GM23338 (cell line): ENCODE measurements around the gene PCDHA10. TPM values are rescaled to one million over a fixed set of nuclear protein-coding genes. Genes with fewer than 3 reads are reported as not detected.
A peak's percentile ranks its signal among the peaks of the same experiment; 100 is the strongest.
"Not testable (repeated sequence)": the region's sequence is repeated elsewhere in the genome, so short reads cannot be mapped to it uniquely, and the experiment has no call there.

Experiments
- ATAC-seq: fragments of 200-7000 bp; cut with Tn5 transposase; 3 replicates; pipeline ENCODE4 v1.9.1; 2020
- DNase-seq: peaks from one replicate; pipeline ENCODE4 v3.0.0-alpha.2; 2015; ENCODE audit warnings: low spot score
- H2AFZ ChIP-seq: fragments of 200-600 bp; sonication (generic); 2 replicates; pipeline ENCODE4 v1.8.0; 2016; ENCODE audit warnings: antibody characterized with exemption, mild to moderate bottlenecking, moderate library complexity
- H3F3A ChIP-seq: fragments of 200-600 bp; sonication (generic); replicated peaks from 2 replicates; pipeline ENCODE4 v1.8.0; 2017; ENCODE audit warnings: antibody characterized with exemption, mixed run types, low read depth
- H3K27ac ChIP-seq: fragments of 200-600 bp; sonication (generic); 2 replicates; pipeline ENCODE4 v1.6.1; 2016; ENCODE audit warnings: low read depth
- H3K27me3 ChIP-seq: fragments of 200-600 bp; sonication (generic); 2 replicates; pipeline ENCODE4 v1.8.0; 2016; ENCODE audit warnings: mild to moderate bottlenecking, mixed run types, moderate library complexity; ENCODE audit not compliant: insufficient read depth
- H3K36me3 ChIP-seq: fragments of 200-600 bp; sonication (generic); 2 replicates; pipeline ENCODE4 v1.8.0; 2016; ENCODE audit warnings: mild to moderate bottlenecking; ENCODE audit not compliant: insufficient read depth
- H3K4me1 ChIP-seq: fragments of 200-600 bp; sonication (generic); 2 replicates; pipeline ENCODE4 v1.8.0; 2016; ENCODE audit warnings: mild to moderate bottlenecking, moderate library complexity; ENCODE audit not compliant: insufficient read depth
- H3K4me2 ChIP-seq: fragments of 200-600 bp; sonication (generic); 2 replicates; pipeline ENCODE4 v1.7.1; 2017; ENCODE audit warnings: mixed run types
- H3K4me3 ChIP-seq: fragments of 200-600 bp; sonication (generic); 2 replicates; pipeline ENCODE4 v1.6.1; 2016; ENCODE audit warnings: mixed run types
- H3K79me2 ChIP-seq: fragments of 200-600 bp; sonication (generic); replicated peaks from 2 replicates; pipeline ENCODE4 v1.8.0; 2017; ENCODE audit warnings: mild to moderate bottlenecking; ENCODE audit not compliant: insufficient read depth
- H3K9me2 ChIP-seq: fragments of 200-600 bp; sonication (generic); 2 replicates; pipeline ENCODE4 v1.8.0; 2017; ENCODE audit not compliant: insufficient read depth
- H4K20me1 ChIP-seq: fragments of 200-600 bp; sonication (generic); replicated peaks from 2 replicates; pipeline ENCODE4 v1.8.0; 2017; ENCODE audit warnings: mild to moderate bottlenecking; ENCODE audit not compliant: insufficient read depth
- H3K27ac Mint-ChIP-seq: 2 replicates; pipeline ENCODE4 v1.8.0; 2020; ENCODE audit warnings: inconsistent platforms, mild to moderate bottlenecking, moderate library complexity, mixed read lengths
- H3K27me3 Mint-ChIP-seq: 3 replicates; pipeline ENCODE4 v1.8.0; 2022; ENCODE audit warnings: low read depth, mild to moderate bottlenecking, moderate library complexity, mixed read lengths, inconsistent platforms; ENCODE audit not compliant: insufficient read depth, poor library complexity
- H3K36me3 Mint-ChIP-seq: 3 replicates; pipeline ENCODE4 v1.8.0; 2021; ENCODE audit warnings: low read depth, mild to moderate bottlenecking, inconsistent platforms, moderate library complexity, mixed read lengths
- H3K4me1 Mint-ChIP-seq: 3 replicates; pipeline ENCODE4 v1.8.0; 2020; ENCODE audit warnings: mild to moderate bottlenecking, inconsistent platforms, mixed read lengths
- H3K4me3 Mint-ChIP-seq: 3 replicates; pipeline ENCODE4 v1.8.0; 2021; ENCODE audit warnings: moderate library complexity, mild to moderate bottlenecking, inconsistent platforms, mixed read lengths
- H3K9me3 Mint-ChIP-seq: 3 replicates; pipeline ENCODE4 v1.8.0; 2020; ENCODE audit warnings: moderate library complexity, mild to moderate bottlenecking, inconsistent platforms, mixed read lengths
- EZH2phosphoT487 ChIP-seq: fragments of 200-600 bp; sonication (generic); IDR thresholded peaks from one replicate; pipeline ENCODE4 v1.8.1; 2018; ENCODE audit warnings: antibody characterized with exemption; ENCODE audit not compliant: unreplicated experiment
- JUNB ChIP-seq: IDR thresholded peaks from one replicate; pipeline ENCODE4 v1.6.1; 2016; ENCODE audit warnings: antibody characterized with exemption; ENCODE audit not compliant: unreplicated experiment
- NANOG ChIP-seq: IDR thresholded peaks from 2 replicates; pipeline ENCODE4 v1.6.1; 2016; ENCODE audit warnings: antibody characterized with exemption, borderline replicate concordance
- POLR2AphosphoS5 ChIP-seq: IDR thresholded peaks from 2 replicates; pipeline ENCODE4 v1.6.1; 2016; ENCODE audit warnings: antibody characterized with exemption, low read depth
- ZNF114 ChIP-seq: fragments of 250-450 bp; sonication (Bioruptor Pico); IDR thresholded peaks from 2 replicates; pipeline ENCODE4 v1.5.0; 2020; ENCODE audit warnings: mild to moderate bottlenecking, moderate library complexity
- long read RNA-seq: library from polyadenylated mRNA; unstranded; transcript quantifications from one replicate; pipeline ENCODE4 v2.0.0, GENCODE V29; 2020; ENCODE audit not compliant: unreplicated experiment
- polyA plus RNA-seq: library from polyadenylated mRNA; unstranded; fragments of >200 nt; fragmentation: Nextera tagmentation; extraction: Ambion mirVana; gene quantifications from 2 replicates; pipeline ENCODE4 v1.2.1, GENCODE V29; 2016
- total RNA-seq: library from RNA; depleted of rRNA; stranded (reverse); fragments of >200 nt; shearing (Covaris generic); gene quantifications from 2 replicates; pipeline ENCODE4 v1.2.3, GENCODE V29; 2014; rRNA removed
- TF ChIP-seq, protein P1 (sequence below), 2 experiments: fragments of 200-600 bp in 1 of 2; sonication (generic) in 1 of 2; conservative IDR thresholded peaks; 2 replicates each; pipeline versions ENCODE4 v1.5.1 to v1.6.1; 2016 to 2017; ENCODE audit warnings: antibody characterized with exemption in 2 of 2, low read depth in 2 of 2, mild to moderate bottlenecking in 2 of 2, moderate library complexity in 1 of 2

PCDHA10 gene, protein sequence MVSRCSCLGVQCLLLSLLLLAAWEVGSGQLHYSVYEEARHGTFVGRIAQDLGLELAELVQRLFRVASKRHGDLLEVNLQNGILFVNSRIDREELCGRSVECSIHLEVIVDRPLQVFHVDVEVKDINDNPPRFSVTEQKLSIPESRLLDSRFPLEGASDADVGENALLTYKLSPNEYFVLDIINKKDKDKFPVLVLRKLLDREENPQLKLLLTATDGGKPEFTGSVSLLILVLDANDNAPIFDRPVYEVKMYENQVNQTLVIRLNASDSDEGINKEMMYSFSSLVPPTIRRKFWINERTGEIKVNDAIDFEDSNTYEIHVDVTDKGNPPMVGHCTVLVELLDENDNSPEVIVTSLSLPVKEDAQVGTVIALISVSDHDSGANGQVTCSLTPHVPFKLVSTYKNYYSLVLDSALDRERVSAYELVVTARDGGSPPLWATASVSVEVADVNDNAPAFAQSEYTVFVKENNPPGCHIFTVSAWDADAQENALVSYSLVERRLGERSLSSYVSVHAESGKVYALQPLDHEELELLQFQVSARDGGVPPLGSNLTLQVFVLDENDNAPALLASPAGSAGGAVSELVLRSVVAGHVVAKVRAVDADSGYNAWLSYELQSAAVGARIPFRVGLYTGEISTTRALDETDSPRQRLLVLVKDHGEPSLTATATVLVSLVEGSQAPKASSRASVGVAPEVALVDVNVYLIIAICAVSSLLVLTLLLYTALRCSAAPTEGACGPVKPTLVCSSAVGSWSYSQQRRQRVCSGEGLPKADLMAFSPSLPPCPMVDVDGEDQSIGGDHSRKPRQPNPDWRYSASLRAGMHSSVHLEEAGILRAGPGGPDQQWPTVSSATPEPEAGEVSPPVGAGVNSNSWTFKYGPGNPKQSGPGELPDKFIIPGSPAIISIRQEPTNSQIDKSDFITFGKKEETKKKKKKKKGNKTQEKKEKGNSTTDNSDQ
- 11.6 and 12.2 TPM in 2 replicates for total RNA-seq
- 3.9 and 4.1 TPM in 2 replicates for polyA plus RNA-seq
- long read RNA-seq = 0 reads

DNA sequence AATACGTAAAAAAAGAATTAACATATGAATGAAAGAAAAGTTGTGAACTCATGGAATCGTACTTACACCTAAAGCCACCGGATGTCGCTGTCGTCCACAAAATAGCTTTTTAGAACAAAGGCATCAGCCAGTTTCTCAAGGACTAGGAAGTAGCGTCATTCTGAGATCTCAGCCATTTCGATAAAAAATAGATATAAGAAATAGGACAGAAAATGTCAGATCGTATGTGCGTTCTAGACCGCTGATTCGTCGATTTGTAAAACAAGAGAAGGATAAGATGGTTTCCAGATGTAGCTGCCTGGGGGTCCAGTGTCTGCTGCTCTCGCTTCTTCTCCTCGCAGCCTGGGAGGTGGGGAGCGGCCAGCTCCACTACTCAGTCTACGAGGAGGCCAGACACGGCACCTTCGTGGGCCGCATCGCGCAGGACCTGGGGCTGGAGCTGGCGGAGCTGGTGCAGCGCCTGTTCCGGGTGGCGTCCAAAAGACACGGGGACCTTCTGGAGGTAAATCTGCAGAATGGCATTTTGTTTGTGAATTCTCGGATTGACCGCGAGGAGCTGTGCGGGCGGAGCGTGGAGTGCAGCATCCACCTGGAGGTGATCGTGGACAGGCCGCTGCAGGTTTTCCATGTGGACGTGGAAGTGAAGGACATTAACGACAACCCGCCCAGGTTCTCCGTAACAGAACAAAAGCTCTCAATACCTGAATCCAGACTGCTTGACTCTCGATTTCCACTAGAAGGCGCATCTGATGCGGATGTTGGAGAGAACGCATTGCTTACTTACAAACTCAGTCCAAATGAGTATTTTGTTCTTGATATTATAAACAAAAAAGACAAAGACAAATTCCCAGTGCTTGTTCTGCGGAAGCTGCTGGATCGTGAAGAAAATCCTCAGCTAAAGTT lies at the start of gene PCDHA10:
Gene PCDHA10, plus strand, starts transcription at position 126 of the 903 bp plus-strand sequence. Its CDS starts 152 bp downstream, at position 278.
- peaks cover 15% of the 10 kb centered on the region for H3K79me2 ChIP-seq
- Mint-ChIP-seq H3K4me1 (peaks cover 7% of the 10 kb centered on the region; the same call in 2 of the 3 replicates), H3K9me3 (peaks cover 26% of the 10 kb centered on the region), H3K36me3 (peaks cover 37% of the 10 kb centered on the region), H3K4me3 (peak within 1 kb of the TSS; percentile 92), H3K27ac (peak within 1 kb of the TSS; percentile 96), H3K27me3 (peaks cover 5% of the 10 kb centered on the region)
- H3K9me2 ChIP-seq = no peaks in the 10 kb centered on the region
- TF ChIP-seq POLR2AphosphoS5 = peak; percentile 60
- no peak for TF ChIP-seq ZNF114 (CRISPR knock-in tag)
- TF ChIP-seq, protein P1, sequence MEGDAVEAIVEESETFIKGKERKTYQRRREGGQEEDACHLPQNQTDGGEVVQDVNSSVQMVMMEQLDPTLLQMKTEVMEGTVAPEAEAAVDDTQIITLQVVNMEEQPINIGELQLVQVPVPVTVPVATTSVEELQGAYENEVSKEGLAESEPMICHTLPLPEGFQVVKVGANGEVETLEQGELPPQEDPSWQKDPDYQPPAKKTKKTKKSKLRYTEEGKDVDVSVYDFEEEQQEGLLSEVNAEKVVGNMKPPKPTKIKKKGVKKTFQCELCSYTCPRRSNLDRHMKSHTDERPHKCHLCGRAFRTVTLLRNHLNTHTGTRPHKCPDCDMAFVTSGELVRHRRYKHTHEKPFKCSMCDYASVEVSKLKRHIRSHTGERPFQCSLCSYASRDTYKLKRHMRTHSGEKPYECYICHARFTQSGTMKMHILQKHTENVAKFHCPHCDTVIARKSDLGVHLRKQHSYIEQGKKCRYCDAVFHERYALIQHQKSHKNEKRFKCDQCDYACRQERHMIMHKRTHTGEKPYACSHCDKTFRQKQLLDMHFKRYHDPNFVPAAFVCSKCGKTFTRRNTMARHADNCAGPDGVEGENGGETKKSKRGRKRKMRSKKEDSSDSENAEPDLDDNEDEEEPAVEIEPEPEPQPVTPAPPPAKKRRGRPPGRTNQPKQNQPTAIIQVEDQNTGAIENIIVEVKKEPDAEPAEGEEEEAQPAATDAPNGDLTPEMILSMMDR (conservative IDR thresholded peaks at IDR 0.05; ENCODE audit: low read depth in 2 of 2) = peak; percentile 77 to 85
- no peaks in the 10 kb centered on the region for H3K27me3 ChIP-seq
- peak within 1 kb of the TSS; percentile 57 for H3K4me3 ChIP-seq
- ATAC-seq = peak; percentile 83
- no peaks in the 10 kb centered on the region for H3F3A ChIP-seq
- no peaks in the 10 kb centered on the region for H4K20me1 ChIP-seq
- peak; percentile 90 for DNase-seq
- H2AFZ ChIP-seq = 0 out of 2 replicates have a peak within 1 kb of the TSS, but pooled peaks have one; percentile 1
- H3K4me1 ChIP-seq = no peaks in the 10 kb centered on the region; the same call in 1 of the 2 replicates
- H3K27ac ChIP-seq = no peak within 1 kb of the TSS
- peak within 1 kb of the TSS; percentile 71 for H3K4me2 ChIP-seq
- H3K36me3 ChIP-seq = no peaks in the 10 kb centered on the region

DNA sequence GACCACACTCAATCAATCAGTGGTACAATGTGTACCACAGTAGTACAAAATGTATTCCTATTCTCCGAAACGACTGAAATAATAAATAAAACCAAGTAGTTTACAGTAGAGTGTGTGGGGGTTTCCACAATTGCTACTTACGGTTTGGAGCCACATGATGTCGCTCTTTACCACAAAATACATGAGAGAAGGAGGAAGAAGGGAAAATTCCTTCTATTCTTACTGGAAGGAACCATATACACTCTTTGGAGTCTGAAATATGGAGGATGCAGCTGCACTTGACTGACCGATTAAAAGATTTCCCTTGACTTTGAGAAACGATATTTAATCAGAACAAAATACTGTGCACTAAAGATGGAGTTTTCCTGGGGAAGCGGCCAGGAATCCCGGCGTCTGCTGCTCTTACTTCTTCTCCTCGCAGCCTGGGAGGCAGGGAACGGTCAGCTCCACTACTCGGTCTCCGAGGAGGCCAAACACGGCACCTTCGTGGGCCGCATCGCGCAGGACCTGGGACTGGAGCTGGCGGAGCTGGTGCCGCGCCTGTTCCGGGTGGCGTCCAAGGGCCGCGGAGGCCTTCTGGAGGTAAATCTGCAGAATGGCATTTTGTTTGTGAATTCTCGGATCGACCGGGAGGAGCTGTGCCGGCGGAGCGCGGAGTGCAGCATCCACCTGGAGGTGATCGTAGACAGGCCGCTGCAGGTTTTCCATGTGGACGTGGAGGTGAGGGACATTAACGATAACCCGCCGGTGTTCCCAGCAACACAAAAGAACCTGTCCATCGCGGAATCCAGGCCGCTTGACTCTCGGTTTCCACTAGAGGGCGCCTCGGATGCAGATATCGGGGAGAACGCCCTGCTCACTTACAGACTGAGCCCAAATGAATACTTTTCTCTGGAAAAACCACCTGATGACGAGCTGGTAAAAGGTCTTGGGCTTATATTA lies 48.6 kb upstream of the PCDHA10 start, which contains the start of gene PCDHA4:
Gene PCDHA4, plus strand, starts transcription at position 235 of the 942 bp plus-strand sequence.
- Histone ChIP-seq H3K79me2 (no peaks in the 10 kb centered on the region), H3F3A (no peaks in the 10 kb centered on the region), H3K4me3 (peak within 1 kb of the TSS; percentile 72), H3K27me3 (no peaks in the 10 kb centered on the region), H3K9me2 (no peaks in the 10 kb centered on the region), H3K4me2 (peak within 1 kb of the TSS; percentile 79), H2AFZ (peak within 1 kb of the TSS; percentile 90), H3K27ac (no peak within 1 kb of the TSS), H3K36me3 (no peaks in the 10 kb centered on the region), H3K4me1 (0 out of 2 replicates have a peak, but pooled peaks cover 3% of the 10 kb centered on the region), H4K20me1 (no peaks in the 10 kb centered on the region)
- Mint-ChIP-seq H3K9me3 (peaks cover 15% of the 10 kb centered on the region), H3K27me3 (no peaks in the 10 kb centered on the region), H3K36me3 (peaks cover 37% of the 10 kb centered on the region), H3K4me3 (peak within 1 kb of the TSS; percentile 93), H3K27ac (peak within 1 kb of the TSS; percentile 80), H3K4me1 (peaks cover 7% of the 10 kb centered on the region)
- DNase-seq = peak; percentile 88
- ATAC-seq = peak; percentile 95
- no peak for TF ChIP-seq ZNF114 (CRISPR knock-in tag)
- TF ChIP-seq, protein P1 (conservative IDR thresholded peaks at IDR 0.05; ENCODE audit: low read depth in 2 of 2) = peak; percentile 83 to 84
- no peak for TF ChIP-seq NANOG
- TF ChIP-seq JUNB = no peak
- TF ChIP-seq POLR2AphosphoS5 = peak; percentile 42; the same call in 1 of the 2 replicates
- no peak for TF ChIP-seq EZH2phosphoT487

DNA sequence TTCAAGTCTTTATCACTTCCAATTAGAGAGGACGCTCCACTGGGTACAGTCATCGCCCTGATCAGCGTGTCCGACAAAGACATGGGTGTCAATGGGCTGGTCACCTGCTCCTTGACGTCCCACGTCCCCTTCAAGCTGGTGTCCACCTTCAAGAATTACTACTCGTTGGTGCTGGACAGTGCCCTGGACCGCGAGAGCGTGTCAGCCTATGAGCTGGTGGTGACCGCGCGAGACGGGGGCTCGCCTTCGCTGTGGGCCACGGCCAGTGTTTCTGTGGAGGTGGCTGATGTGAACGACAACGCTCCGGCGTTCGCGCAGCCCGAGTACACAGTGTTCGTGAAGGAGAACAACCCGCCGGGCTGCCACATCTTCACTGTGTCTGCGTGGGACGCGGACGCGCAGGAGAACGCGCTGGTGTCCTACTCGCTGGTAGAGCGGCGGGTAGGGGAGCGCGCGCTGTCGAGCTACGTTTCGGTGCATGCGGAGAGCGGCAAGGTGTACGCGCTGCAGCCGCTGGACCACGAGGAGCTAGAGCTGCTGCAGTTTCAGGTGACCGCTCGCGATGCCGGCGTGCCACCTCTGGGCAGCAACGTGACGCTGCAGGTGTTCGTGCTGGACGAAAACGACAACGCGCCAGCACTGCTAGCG lies 47.3 kb upstream of the PCDHA10 start:
- H2AFZ ChIP-seq, H3K4me1 ChIP-seq, H3K27ac Mint-ChIP-seq, H3K4me3 ChIP-seq, H3K36me3 ChIP-seq, H3K9me2 ChIP-seq, H3K4me1 Mint-ChIP-seq, H3F3A ChIP-seq, DNase-seq, H3K27me3 ChIP-seq, H3K79me2 ChIP-seq, H3K27ac ChIP-seq, H3K27me3 Mint-ChIP-seq, H4K20me1 ChIP-seq, ATAC-seq: not testable (repeated sequence)
- H3K36me3 Mint-ChIP-seq = peaks cover 24% of the 10 kb centered on the region
- H3K4me2 ChIP-seq = peak overlapping the region; percentile 79; the same call in 1 of the 2 replicates
- H3K9me3 Mint-ChIP-seq = peaks cover 11% of the 10 kb centered on the region
- peak overlapping the region; percentile 93; the same call in 1 of the 3 replicates for H3K4me3 Mint-ChIP-seq
